HG03571 (cell line): ENCODE data around the gene FAM83G.
"Not testable (repeated sequence)": the region's sequence is repeated elsewhere in the genome, so short reads cannot be mapped to it uniquely, and the experiment has no call there.

Experiments used
- ATAC-seq: cut with Tn5 transposase; IDR thresholded peaks from one replicate; pipeline ENCODE4 v1.9.1; 2021; ENCODE audit not compliant: unreplicated experiment

Gene FAM83G

DNA sequence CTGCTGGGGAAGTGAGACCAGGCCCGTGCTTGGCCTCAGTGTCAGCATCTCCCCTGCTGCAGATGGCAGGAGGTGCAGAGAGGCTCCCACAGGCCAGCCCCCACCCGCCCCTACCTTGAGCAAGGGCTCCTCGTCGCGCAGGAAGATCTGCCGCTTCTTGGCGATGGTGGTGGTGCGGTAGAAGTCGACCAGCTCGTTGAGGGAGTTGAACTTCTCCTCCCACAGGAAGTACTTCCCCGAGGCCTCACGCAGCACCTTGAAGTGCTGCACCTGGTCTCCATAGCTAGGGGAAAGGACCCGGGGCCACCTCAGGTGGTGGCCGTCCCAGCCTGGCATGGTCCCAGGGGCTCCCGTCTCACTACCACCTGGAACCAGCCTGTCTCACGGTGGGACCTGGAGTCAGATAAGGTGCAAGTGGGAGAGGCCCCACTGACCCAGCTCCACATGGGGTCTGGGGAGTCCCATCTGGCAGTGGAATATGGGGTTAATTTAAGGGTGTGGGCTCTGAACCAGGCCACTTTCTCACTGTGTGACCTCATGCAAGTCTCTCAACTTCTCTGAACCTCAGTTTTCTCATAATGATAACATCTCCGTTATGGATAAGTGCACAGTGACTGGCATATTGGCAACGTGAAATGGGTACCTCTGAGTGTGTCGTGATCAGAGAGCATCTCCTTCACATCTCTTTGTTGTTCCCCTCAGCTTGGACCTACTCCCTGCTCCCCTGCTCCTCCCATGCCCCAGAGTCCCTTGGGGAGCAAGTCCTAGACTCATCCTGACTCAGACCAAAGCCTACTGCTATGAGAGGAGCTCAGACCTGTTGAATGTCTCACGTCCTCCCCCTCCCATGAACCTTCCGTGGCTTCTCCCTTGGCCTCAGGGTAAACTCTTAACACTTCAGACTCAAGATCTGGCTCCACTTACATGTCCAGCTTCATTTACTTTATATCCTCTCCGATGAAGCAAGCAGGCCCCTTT, 19.8 kb upstream of the FAM83G start:
- no peak for ATAC-seq

DNA sequence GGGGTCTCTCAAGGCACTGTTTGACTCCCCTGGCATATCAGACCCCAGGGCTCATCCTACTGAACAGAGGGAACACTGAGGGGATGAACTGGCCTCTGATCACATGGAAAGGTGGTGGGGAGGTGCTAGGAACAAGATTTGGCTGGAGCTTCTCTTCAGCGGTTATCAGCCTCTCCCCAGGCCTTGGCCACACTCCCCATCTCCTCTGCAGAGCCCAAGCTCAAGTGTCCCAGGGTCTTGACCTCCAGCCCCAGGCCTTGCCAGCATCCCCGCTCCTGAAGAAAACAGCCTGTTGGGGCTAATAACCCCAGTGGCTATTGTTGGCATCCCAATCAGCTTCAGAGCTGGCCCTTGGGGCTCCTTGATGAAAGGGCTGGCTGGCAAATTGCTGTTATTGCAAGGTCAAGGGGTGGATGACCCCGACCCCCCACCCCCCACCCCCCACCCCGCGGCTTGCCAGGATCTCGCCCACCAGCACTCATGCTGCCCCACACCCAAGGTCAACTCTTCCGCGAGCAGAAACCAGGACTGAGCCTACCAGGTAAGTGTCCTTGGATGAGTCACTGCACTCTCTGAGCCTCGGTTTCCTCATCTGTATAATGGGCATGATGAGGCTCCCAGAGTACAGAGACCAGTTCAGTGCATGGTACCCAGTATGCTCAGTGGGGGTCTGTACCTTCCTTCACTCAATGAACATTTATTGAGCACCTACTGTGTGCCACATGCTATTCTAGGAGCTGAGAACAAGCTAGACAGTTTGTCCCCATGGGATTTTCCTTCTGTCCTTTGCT, 18.8 kb upstream of the FAM83G start:
- ATAC-seq, result no peak

DNA sequence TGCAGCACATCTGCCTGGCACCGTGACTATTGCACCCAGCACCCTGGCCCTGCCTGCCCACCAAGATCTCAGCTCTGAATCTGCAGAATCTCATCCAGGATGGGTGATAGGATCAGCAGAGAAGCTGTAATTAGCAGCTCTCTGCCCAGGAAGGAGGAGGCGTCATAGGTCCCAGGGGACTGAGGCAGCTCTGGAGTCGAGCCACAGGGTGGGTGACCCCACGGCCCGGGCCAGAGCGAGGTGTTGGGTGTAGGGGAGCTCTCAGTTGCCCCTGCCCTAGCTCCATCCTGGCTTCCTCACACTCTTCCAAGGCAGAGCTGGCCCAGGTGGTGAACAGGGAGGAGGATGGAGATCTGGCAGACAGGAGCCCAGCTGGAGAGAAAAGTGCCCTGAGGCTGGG, 18.2 kb upstream of the FAM83G start:
- no peak for ATAC-seq

DNA sequence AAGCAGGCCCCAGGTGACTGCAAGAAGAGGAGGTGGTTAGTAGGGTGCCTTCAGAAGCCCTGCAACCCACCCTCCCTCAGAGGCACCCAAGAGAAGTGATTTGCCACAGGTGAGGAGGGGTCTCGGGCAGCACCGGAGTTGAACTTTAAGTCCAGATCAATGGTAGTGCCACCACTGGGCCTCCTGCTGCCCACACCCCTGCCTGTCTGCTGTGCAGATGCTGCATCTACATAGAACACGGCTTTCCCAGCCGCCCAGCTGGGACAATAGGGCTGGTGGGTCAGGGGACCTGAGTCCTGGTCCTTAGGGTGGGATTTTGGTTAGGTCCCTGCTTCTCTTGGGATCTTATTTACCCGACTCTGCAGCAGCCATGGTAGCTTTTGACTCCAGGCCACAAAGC, 17.6 kb upstream of the FAM83G start:
- no peak for ATAC-seq

DNA sequence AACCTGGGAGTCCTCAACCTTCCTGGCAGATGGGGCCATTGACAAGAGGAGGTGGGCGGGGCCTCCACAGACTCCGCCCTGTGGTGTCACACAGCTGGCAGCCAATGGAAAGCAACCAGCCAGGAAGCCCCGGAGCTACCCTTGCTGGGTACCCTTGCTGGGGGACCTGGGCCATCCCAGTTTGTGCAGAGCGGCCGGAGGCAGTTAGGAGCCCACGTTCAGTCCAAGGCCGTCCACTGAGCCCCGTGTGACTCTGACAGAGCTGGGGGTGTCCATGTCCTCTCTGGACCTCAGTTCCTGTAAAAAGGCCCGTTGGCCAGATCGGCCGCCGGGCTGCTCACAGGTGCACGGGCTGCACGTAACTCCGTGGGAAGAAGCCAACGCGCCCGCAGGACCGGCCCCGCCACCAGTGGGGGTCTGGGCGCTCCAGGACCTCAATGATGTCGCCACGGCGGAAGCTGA, 17.1 kb upstream of the FAM83G start:
- no peak for ATAC-seq

DNA sequence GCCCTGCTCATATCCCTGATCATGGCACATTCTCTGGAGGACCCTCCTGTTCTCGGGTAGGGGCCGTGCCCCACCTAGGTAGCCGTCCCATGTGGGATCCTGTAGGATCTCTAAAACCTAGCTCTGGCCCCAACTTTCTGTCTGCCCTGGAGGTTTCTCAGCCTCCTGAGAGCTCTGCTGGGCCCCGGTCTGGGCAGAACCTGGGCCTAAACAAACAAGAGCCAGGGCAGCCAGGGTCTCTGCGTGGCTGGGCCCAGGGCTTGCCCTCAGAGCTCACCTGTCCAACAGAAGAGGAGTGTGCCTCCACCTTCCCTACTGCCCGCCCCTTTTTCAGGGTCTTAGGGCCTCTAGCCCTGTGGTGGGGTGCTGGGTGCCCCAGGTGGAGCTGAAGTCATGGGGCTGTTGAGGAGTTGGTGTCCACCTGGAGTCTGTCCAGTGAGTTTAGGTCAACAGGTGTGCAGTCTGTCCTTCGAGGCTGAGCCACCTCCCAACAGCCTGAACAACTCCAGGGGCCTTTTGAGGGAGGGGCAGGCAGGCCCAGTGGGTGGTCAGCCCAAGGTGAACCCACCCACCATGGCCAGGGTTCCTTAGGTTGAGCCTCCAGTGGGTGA, 16.6 kb upstream of the FAM83G start:
- not testable (repeated sequence) for ATAC-seq

DNA sequence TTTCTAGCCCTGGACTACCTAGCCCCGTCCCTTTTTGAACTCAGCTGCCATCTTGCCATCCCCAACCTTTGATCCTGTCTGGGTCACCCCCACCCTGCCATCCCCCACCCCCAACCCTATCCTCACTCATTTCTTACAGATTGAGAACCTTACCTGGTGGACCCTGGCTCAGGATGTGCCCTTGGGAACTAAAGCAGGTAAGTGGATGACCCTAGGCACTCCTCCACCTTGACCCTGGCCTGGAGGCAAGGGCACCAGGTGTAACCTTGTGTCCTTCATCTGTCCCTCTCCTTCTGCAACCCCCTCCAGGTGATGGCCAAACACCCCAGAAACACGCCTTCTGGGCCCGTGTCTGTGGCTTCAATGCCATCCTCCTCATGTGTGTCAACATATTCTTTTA, 15.5 kb upstream of the FAM83G start:
- no peak for ATAC-seq

DNA sequence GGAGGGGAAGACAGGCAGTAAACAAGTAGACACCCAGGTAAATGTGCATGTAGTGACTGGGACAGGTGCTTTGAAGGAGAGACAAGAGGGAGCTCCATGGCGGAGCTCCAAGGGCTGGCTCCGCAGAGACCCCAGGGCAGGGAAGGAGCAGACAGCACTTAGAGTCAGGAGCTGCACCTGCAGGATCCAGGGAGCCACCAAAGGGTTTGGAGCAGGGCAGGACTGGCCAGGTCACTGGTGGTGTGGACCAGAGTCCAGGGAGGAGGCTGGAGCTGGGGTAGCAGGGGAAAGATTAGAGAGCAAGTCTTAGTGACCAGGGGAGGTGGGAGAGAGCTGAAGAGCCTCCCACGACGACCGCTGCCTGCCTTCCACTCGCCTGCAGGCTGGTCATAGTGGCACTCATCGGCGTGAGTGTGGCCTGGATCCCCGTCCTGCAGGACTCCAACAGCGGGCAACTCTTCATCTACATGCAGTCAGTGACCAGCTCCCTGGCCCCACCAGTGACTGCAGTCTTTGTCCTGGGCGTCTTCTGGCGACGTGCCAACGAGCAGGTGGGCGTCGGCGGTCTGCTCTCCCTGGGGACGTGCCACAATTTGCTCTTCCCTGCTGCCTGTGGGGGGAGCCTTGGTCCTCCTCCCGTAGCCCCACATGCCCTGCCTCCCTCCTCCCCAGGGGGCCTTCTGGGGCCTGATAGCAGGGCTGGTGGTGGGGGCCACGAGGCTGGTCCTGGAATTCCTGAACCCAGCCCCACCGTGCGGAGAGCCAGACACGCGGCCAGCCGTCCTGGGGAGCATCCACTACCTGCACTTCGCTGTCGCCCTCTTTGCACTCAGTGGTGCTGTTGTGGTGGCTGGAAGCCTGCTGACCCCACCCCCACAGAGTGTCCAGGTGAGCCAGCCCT, 14.7 kb upstream of the FAM83G start:
- ATAC-seq, result no peak

DNA sequence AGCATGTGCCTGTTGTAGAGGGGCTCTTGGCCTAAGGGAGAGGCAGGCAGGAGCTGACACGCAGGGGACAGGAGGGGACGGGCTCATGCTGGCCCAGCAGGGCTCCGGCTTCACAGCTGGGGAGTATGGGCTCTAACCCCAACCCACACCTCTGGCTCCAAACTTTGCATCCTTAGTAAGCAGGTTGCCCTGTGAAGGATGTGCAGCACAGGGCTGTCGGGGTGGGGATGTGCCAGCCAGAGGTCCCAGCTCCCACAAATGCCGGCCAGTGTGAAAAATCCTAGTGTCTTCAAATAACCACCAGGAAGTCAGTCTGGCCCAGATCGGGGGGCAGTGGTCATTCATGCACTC, 14.0 kb upstream of the FAM83G start:
- no peak for ATAC-seq

DNA sequence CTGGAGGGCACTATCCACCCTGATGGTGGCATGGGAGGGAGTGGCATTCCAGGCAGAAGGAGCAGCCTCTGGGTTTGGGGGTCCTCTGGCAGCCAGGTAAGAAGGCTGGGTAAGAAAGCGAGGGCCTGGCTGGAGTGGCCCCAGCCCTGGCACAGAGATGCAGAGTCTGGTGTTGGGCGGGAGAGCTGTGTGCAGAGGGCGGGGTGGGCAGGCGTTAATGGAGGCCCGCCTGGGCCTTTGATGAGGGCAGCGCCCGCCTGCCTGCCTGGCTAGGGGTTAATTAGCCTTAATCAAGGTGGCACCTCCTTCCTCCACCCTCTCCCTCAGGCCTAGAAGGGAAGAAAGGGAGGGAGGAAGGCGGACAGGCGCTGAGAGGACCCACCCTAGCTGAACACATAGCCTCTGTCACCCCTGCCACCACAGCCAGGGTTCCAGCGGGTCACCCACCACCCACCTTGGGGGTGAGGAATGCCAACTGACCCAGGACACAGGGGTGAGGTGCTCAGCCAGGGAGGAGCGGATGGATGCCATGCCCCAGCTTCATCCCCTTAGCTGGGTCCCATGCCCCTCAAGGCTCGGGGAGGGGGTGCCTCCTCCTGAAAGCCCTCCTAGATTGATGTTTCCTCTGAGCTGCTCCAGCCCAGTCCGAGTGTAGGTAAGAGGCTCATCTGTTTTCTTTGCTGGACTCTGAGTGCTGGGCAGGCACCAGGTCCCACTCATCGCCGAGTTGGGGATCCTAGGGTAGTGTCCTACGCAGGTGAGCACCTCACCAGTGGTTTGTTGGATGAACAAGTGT, 13.4 kb upstream of the FAM83G start:
- no peak for ATAC-seq

DNA sequence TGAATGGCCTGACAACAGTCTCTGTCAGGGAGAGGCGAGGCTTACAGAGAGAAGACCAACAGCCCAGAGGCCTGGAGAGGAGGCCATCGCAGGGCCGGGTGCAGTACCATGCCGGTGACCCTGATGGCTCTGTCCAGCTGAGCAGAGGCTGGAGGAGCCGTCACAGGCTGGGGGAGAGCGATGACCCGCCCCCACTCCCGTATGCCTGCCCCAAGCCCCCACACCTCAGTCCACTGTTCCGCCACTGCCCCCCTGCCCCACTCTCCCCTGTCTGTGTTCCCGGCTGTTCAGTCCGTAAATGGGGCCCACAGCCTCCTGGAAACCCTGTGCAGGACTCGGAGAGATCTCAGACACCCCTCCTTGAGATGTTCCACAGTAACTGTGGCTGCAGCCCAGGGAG, 12.8 kb upstream of the FAM83G start:
- no peak for ATAC-seq

DNA sequence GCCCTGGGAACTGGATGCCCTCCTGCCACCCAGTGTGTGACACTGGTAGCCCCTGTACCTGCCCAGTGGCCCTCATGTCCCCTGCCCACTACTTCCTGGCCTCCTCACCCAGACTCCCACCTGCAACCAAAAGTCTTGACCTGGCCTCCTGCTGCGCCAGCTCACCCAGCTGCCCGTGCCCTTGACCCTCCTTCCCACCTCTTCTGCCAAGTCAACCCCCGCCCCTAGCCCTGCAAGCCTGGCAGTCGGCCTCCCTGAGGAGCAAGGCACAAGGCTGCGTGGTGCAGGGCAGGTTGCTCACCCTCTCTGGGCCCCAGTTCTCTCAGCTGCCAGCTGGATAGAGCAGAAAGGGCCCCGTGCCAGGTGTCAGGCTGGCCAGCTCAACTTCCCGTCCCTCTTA, 12.3 kb upstream of the FAM83G start:
- no peak for ATAC-seq

DNA sequence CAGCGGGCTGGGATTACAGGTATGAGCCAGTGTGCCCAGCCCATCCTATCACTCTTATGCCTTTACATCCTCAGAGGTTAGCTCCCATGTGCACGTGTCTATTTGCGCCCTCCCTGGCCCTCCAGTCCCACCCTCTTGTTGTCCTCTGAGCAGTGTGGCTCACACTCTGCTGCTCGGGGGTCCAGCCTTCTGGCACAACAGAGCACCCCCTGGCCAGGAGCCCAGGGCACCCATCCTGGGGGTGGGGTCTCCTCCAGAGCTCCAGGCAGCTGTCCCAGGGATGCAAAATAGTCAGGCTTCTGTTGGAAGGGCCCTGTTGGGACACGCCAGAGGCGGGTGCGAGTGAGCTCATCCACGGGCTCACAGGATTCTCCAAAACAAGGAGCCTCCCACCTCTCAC, 11.7 kb upstream of the FAM83G start:
- ATAC-seq, result no peak

DNA sequence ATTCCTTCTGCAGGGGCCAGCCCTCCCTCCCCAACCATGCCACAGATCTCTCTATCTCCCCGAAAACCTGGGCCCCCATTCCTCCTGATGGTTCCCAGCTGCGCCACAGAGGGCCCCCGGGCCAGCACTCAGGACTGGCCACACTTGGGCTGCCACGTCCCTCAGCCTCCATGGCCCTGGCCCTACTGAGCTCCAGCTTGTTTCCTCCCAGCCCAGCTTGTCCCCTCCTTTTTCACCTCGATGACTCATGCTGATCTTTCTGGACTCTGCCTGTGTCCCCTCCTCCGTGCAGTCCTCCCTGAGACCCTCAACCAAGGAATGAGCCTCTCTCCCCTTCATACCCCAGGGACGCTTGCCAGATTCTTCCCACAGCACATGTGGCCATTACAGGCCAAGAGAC, 10.9 kb upstream of the FAM83G start:
- ATAC-seq, result no peak

DNA sequence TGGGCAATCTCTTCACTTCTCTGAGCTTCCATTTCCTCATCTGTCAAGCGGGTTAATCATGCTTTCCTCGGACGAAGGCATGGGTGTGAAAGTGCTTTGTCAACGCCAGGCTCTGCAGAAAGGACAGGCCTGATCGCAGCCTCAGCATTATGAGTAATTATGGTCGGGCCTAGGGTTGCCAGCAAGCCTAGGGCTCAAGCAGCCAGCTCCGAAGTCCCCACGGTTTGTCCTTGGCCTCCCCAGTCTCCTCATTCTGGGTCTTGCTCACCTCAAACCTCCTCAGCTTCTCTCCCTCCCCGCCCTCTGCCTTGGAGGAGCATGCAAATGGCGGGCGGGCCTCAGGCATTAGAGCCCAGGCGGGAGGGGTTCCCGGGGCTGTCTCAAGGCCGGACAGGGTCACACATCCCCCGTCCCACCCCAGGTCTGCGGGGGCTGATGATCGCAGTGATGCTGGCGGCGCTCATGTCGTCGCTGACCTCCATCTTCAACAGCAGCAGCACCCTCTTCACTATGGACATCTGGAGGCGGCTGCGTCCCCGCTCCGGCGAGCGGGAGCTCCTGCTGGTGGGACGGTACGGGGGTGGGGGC, 10.2 kb upstream of the FAM83G start:
- no peak for ATAC-seq

DNA sequence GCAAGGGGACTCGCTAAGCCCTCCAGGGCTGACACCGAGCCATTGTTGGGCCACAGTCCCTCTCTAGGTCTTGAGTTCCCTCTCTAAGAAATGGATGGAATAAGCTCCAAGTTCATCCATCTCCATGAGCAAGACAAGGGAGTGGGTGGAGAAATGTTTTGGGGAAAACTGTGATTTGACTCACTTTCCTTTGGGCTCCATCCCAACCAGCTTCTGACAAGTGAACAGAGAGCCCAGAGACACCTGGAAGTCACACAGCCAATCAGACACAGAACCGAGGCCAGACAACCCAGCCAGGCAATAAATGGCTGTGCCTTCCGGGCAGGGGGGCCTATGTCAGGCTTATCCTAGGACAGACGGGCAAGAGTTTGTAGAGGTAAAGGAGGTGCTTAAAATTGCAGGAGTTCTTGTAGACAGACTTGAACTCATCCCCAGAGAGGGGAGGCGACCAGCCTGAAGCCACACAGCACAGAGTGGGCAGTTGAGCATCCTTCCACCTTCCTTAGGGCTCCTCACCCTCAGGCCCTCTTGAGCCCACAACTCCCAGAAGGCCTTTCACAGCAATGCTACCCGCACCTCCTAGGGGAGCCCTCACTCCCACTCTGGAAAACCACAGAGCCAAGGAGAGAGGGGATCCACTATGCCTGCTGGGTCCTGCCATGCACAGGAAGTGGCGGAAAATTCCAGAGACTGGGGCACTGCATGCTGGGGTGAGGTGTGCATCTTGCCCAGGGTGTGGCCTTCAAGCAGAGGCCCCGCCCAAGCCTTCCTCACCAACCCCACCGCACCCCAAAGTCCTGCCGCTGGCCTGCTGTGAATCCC, 9.5 kb upstream of the FAM83G start:
- ATAC-seq, result no peak

DNA sequence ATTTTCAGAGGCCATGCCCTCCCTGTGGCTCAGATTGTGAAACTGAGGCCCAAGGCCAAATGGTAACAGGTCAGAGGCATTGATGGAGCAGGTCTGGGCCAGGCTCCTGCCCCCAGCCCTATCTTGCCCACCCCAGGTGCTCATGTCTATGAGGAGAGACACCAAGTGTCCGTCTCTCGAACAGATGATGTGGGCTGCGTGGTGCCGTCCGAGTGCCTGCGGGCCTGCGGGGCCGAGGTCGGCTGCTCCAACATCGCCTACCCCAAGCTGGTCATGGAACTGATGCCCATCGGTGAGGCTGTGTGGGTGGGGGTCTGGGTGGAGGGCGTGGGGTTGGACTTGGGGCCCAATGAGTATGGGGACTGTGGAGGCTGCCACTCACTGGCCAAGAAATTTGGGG, 8.7 kb upstream of the FAM83G start:
- no peak for ATAC-seq

DNA sequence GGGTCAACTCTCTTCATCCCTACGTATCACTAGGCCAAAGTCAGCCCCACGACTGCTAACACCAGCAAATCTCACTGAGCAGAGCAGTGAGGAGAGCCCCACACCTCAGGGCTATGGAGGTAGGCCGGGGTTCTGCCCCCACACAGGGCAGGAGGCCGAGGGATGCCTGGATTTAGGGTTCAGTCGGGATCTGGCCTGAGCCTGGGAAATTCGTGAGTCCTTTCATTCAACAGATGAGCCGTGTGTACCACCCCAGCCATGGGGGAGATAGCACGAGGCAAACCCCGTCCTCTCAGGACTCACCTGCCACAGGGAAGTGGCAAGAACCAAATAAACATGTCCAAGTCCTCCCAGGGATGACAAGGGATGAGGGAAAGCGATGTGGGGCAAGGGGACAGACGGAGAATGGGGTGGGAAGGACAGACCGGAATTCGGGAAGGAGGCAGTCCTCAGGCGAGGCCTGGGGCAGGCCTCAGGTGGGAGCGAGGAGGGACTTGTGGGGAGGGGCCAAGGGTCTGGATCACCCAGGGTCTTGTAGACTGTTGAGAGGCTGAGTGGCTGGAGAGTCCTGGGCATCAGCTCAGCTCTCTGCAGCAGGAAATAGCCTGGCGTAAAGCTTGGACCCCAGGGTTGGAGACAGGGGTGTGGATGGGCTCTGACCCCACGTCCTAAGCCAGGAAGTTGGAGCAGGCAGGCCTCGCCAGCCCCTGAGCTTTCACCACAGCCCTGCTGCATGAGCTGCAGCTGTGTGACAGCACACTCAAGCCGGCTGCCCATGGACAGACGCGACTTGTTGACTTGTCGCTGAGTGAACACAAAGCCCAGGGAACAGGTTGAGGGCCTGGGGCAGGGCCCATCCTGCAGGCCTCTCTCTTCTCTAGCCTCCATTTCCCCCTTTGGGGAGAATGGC, 7.9 kb upstream of the FAM83G start:
- no peak for ATAC-seq
